HEK293T (cell line): ENCODE measurements around the gene BPTF.

Experiments
- BHLHE40 ChIP-seq: fragments of 450-650 bp; IDR thresholded peaks from 2 replicates; pipeline ENCODE4 v1.6.1; 2016; ENCODE audit warnings: mild to moderate bottlenecking, moderate library complexity, borderline replicate concordance
- FOXK2 ChIP-seq: fragments of 450-650 bp; IDR thresholded peaks from 2 replicates; pipeline ENCODE4 v1.6.1; 2016; ENCODE audit warnings: mild to moderate bottlenecking
- FOXM1 ChIP-seq: fragments of 450-650 bp; IDR thresholded peaks from 2 replicates; pipeline ENCODE4 v1.6.1; 2017; ENCODE audit warnings: mild to moderate bottlenecking, borderline replicate concordance
- L3MBTL2 ChIP-seq: fragments of 450-650 bp; conservative IDR thresholded peaks from 2 replicates; pipeline ENCODE4 v1.6.1; 2016; ENCODE audit warnings: mild to moderate bottlenecking
- SP1 ChIP-seq: fragments of 450-650 bp; IDR thresholded peaks from 2 replicates; pipeline ENCODE4 v1.6.1; 2017
- SUZ12 ChIP-seq: fragments of 450-650 bp; IDR thresholded peaks from 2 replicates; pipeline ENCODE4 v1.6.1; 2016; ENCODE audit warnings: mild to moderate bottlenecking
- TARDBP ChIP-seq: fragments of 450-650 bp; IDR thresholded peaks from 2 replicates; pipeline ENCODE4 v1.6.1; 2016

GRCh38 chr17:67950945-67951344 lies 125.6 kb downstream of the BPTF start:
- no peak for TF ChIP-seq SP1
- no peak for TF ChIP-seq FOXM1
- no peak for TF ChIP-seq TARDBP
- TF ChIP-seq L3MBTL2: no peak
- no peak for TF ChIP-seq BHLHE40
- TF ChIP-seq FOXK2: no peak
- no peak for TF ChIP-seq SUZ12
